Measurements from ENCODE around the gene HEBP1.

The HEBP1 gene

DNA sequence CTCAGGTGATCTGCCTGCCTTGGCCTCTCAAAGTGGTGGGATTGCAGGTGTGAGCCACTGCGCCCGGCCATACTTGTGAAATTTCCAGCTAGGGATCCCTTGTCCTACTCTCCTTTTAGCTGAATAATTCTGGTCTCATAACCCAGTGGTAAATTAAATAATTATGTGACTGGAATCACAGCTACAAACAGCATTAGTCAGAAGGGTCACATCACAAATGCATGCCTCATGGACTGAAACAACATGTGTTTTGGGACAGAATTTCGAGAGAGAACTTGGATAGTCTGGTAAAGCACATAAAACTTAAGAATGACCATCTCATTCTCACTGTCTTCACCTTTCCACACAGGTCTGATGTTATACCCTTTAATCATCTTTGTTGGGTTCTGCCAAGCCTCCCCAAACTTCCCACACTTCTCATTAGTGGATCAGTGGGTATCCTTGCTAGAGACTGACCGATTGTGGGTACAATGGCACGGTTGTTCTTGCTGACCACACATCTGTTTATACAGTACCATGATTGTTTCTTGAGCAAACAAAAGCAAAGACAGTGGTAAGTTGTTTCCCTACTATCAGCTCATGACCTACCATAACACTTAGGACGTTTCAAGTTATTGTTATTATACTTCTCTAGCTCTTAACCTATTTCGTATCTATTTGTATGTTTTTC is 53.2 kb downstream of the HEBP1 start:
- DNase-seq = no peak

GRCh38 chr12:12945591-12945990 is 54.5 kb downstream of the HEBP1 start:
- no peak for DNase-seq

DNA sequence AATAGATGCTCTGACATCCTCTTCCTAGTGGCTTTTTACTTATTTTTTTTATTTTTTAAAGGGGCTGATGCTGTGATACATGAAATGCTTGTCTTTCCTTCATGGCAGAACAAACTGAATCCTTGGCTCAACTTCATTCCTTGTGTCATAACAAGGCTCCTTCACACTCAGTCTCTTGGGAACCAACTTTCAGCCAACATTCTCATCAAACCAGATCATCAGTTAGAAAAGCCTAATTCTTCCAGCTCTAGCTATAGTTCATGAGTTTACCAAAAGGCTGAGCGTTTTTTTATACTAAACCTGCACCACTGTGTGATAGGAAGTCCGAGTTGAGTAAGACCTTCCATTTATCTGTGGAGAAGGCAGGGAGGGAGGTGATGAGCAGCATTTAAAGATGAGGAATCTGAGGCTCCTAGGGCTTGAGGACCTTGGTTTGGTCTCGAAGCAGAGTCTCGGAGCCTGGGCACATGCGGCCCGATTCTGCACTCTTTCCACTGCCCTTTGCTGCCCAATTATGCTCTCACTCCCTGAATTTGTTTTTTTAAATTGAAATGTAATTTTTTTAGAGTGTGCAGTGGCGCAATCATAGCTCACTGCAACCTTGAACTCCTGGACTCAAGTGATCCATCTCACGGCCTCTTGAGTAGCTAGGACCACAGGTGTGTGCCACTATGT is 56.3 kb downstream of the HEBP1 start:
- DNase-seq = no peak

GRCh38 chr12:12941450-12942350 is 58.4 kb downstream of the HEBP1 start:
- no peak for DNase-seq

DNA sequence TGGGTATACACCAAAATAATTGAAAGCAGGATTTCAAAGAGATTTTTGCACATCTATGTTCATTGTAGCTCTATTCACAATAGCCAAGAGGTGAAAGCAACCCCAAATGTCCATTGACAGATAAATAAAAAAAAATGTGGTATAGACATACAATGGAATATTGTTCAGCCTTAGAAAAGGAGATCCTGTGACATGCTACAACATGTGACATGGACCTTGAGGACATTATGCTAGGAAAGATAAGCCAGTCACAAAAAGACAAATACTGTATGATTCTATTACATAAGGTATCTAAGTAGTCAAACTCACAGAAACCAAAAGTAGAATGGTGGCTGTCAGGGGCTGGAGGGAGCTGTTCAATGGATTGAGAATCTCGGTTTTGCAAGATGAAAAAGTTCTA is 60.2 kb downstream of the HEBP1 start:
- no peak for DNase-seq

DNA sequence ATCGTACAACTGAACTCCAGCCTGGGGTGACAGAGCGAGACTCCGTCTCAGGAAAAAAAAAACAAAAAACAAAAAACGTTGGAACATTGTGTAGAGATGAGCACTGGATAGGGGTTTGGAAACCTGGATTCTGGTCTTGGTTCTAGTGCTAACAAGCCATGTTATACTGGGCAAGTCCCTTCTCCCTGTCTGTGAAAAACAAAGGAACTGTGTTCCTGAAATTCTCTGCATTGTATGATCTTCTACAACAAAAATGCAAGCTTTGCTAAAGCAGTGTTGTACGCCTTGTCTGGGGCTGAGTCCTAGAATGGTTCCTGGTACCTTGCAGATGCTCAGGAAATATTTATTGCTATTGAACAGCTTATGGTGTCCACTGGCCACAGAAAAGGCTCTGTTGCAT is 61.5 kb downstream of the HEBP1 start:
- DNase-seq = no peak

GRCh38 chr12:12936983-12937491 is 63.0 kb downstream of the HEBP1 start:
- no peak for DNase-seq

DNA sequence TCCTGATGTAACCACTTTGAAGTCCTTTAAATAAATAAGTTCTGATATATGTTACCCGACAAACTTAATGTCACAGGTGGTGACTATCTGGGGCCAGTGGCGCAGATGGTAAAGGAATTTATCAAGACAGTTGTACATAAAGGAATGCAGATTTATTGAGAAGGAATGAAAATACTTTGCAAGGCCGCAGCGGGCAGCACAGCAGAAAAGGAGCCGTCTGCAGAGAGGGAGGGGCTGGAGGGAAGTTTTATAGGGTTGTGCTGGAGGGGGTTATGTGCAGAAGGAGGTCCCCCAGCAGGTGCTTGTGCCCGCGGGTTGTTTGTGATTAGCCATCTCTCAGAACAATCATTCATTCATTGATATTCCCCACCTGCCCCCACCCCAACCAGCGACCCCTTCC is 65.5 kb downstream of the HEBP1 start:
- no peak for DNase-seq

DNA sequence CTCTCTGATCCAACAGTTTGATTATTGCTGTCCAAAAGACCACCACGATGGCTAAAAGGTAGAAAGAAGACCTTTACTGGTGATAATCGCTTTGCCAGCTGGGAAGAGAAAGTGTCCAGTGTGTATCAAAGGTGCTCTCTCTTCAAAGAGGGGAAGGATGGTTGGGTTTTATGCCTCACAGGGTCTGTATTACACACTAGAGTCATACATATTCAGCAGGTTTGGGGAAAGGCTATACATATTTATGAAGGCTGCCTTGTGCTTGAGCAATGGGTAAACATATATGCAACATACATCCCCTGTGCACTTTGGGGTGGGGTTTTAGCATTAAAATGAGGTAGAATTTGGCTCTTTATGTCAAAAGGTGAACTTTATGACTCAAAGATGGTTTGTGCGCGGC is 66.3 kb downstream of the HEBP1 start:
- no peak for DNase-seq

GRCh38 chr12:12930633-12931219 is 69.3 kb downstream of the HEBP1 start:
- no peak for DNase-seq

DNA sequence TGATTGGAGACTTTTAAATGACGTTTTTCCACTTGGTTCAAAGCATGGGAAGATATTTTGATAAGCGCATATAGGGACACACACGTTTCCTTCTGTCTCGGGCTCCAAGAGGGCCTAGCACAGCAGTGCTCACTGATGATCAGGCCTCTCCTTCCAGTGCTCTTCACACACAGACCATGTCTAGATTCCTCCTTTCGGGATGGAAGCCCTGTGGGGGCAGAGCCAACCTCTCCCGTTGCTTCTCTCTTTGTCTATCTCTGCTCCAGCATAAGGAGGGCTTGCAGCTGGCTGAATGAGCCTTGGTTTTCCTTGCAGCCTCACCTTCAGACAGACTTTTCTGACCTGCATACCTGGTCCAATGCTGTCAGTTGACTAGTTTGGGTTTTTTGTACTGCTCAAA is 70.4 kb downstream of the HEBP1 start:
- DNase-seq = no peak

GRCh38 chr12:12927211-12928079 is 72.6 kb downstream of the HEBP1 start:
- DNase-seq = no peak

DNA sequence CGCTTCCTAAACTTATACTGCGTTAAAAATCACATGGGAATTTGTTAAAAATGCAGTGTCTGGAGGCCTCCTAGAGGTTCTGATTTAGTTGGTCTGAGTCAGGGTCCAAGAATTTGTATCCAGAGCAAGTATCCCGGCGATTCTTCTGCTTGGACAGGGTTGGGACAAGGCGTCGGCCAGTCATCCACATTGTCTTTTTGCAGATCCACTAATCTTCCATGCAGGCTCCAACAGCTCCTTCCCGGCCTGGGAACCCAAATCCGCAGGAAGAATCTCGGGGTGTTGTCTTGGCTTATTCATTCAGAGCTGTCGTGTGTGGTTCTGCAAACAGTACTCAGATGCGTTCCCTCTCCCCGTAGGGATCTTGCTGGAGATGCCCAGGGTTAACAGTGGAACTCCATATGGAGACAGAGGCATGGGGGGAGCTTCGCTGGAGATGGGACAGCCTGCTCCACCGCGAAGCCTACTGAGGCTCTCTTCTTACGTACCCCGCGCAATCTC is 73.4 kb downstream of the HEBP1 start:
- no peak for DNase-seq

DNA sequence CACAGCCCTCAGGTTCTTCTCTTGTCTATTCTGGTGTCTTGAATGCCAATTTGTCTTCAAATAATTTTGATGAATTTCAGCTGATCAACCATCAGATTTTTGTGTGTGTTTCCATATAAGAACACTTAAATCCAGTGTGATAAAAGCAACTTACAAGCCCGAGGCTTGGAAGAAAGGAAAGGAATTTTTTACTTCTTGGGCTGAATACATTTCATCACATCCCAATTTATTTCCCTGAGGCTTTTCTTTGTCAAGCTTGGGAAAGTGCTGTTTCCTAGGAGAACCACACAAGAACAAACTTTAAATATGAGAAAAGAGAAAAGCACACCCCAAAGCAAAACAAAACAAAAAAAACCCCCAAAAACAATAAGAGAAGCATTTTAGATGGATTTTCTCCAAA is 74.7 kb downstream of the HEBP1 start:
- DNase-seq = no peak

Data from left hindlimb (tissue), 1 donor.